ENCODE measurements around the gene ITGB5. TPM values are rescaled to one million over a fixed set of nuclear protein-coding genes. Genes with fewer than 3 reads are reported as not detected.

The ITGB5 gene
- total and polyA plus RNA-seq, 4 donors = 21.0 to 126 (median 43.7) TPM

GRCh38 chr3:124722589-124722988 is 164.6 kb downstream of the ITGB5 start:
- H3K9ac ChIP-seq (ENCODE audit: insufficient read depth in 1 of 2, low read length in 2 of 2) = no peak overlapping the region
- H3K27me3 ChIP-seq (ENCODE audit: control insufficient read depth in 3 of 3, insufficient read depth in 3 of 3, low read length in 2 of 3) = no peaks in the 10 kb centered on the region
- no peak for ATAC-seq (ENCODE audit: insufficient read depth, low FRiP score)
- no peak for DNase-seq
- no peak for TF ChIP-seq CTCF (IDR thresholded peaks at IDR 0.05; ENCODE audit: control extremely low read depth, extremely low read depth)
- peaks cover 0 to 10% (median 1%) of the 10 kb centered on the region in 4 donors for H3K36me3 ChIP-seq (ENCODE audit: control insufficient read depth in 4 of 4, insufficient read depth in 4 of 4, low read length in 4 of 4)
- no peak overlapping the region for H3K27ac ChIP-seq (ENCODE audit: low read depth in 1 of 2, low read length in 1 of 2)
- no peak overlapping the region for H3K4me3 ChIP-seq
- 64 to 79% methylated on average over 2 of the region's 2 CpGs for WGBS, 2 donors
- no peaks in the 10 kb centered on the region for H3K4me1 ChIP-seq (ENCODE audit: control insufficient read depth in 5 of 5, insufficient read depth in 5 of 5, low read length in 5 of 5)
- no peaks in the 10 kb centered on the region for H3K9me3 ChIP-seq (ENCODE audit: control insufficient read depth in 4 of 4, insufficient read depth in 3 of 4, low read length in 3 of 4)

- no peak for TF ChIP-seq CTCF (IDR thresholded peaks at IDR 0.05; ENCODE audit: control extremely low read depth, extremely low read depth)
- Histone ChIP-seq H3K9ac (ENCODE audit: insufficient read depth in 1 of 2, low read length in 2 of 2) (no peak overlapping the region), H3K27me3 (ENCODE audit: control insufficient read depth in 3 of 3, insufficient read depth in 3 of 3, low read length in 2 of 3) (no peaks in the 10 kb centered on the region), H3K9me3 (ENCODE audit: control insufficient read depth in 4 of 4, insufficient read depth in 3 of 4, low read length in 3 of 4) (peaks cover 0 to 2% (median 0%) of the 10 kb centered on the region in 4 donors), H3K4me3 (no peak overlapping the region), H3K36me3 (ENCODE audit: control insufficient read depth in 4 of 4, insufficient read depth in 4 of 4, low read length in 4 of 4) (peaks cover 0 to 8% (median 4%) of the 10 kb centered on the region in 4 donors), H3K4me1 (ENCODE audit: control insufficient read depth in 5 of 5, insufficient read depth in 5 of 5, low read length in 5 of 5) (no peaks in the 10 kb centered on the region), H3K27ac (ENCODE audit: low read depth in 1 of 2, low read length in 1 of 2) (no peak overlapping the region)
- WGBS, 2 donors = 71 to 86% methylated on average over 11 of the region's 11 CpGs
- ATAC-seq (ENCODE audit: insufficient read depth, low FRiP score) = no peak
- peak in 1 of 3 donors; percentile 21 for DNase-seq
Observed at GRCh38 chr3:124714223-124714853, 172.8 kb downstream of the ITGB5 start.

Small RNA genes within 50 kb of the gene (small RNA-seq; reads per million reads assigned to genes)
- not detected for gene MIR544B (ENCODE audit: low replicate concordance)

Other genes with a start within 250 kb of the ITGB5 start
- 10 to 100 TPM; 23.2 to 27.6 TPM for gene UMPS, start 156.9 kb downstream of the ITGB5 start, total RNA-seq
- 10 to 100 TPM; 17.4 to 17.6 TPM for gene UMPS, start 156.9 kb downstream of the ITGB5 start, polyA plus RNA-seq
- under 1 TPM in 1 of 2 donors, not detected in 1; 0.43 TPM for gene MUC13, start 47.4 kb upstream of the ITGB5 start, total RNA-seq
- gene MUC13, start 47.4 kb upstream of the ITGB5 start, polyA plus RNA-seq = 1 to 10 TPM in 1 of 2 donors, under 1 TPM in 1; 0.49 to 6.6 TPM
- 100 to 1,000 TPM in 1 of 2 donors, 10 to 100 TPM in 1; 90.4 to 115 TPM for gene HEG1, start 168.6 kb upstream of the ITGB5 start, total RNA-seq
- gene HEG1, start 168.6 kb upstream of the ITGB5 start, polyA plus RNA-seq = 10 to 100 TPM; 18.0 to 40.9 TPM

All from lung (tissue), 13 donors.